Spleen (tissue), 11 donors: Measurements from ENCODE around the gene OSBPL10. TPM values are rescaled to one million over a fixed set of nuclear protein-coding genes. Genes with fewer than 3 reads are reported as not detected.

Source experiments
- DNase-seq: peaks from one replicate; pipeline ENCODE4 v3.0.0-alpha.2; 2020
- H3K27ac ChIP-seq, 8 donors: fragments of 200-600 bp; sonication (generic) in 7 of 8; 1 replicate in 4 of 8; 2 replicates in 4 of 8; pipeline versions ENCODE4 v1.5.0 to v1.8.0; 2016 to 2021; ENCODE audit warnings: inconsistent platforms in 4 of 8, mild to moderate bottlenecking in 4 of 8, moderate library complexity in 1 of 8
- H3K27me3 ChIP-seq, 7 donors: fragments of 200-600 bp; sonication (generic) in 6 of 7; replicated peaks in 1 of 7; 1 replicate in 4 of 7; 2 replicates in 3 of 7; pipeline versions ENCODE4 v1.5.0 to v1.8.0; 2016 to 2021; ENCODE audit warnings: inconsistent platforms in 3 of 7, mild to moderate bottlenecking in 1 of 7
- H3K36me3 ChIP-seq, 6 donors: fragments of 200-600 bp; sonication (generic) in 5 of 6; 1 replicate in 4 of 6; 2 replicates in 2 of 6; pipeline versions ENCODE4 v1.5.0 to v1.8.0; 2016 to 2021; ENCODE audit warnings: inconsistent platforms in 2 of 6
- H3K4me1 ChIP-seq, 6 donors: fragments of 200-600 bp; sonication (generic) in 5 of 6; 1 replicate in 3 of 6; 2 replicates in 3 of 6; pipeline versions ENCODE4 v1.5.0 to v1.8.0; 2016 to 2021; ENCODE audit warnings: inconsistent platforms in 3 of 6
- H3K4me3 ChIP-seq, 8 donors: fragments of 200-600 bp; sonication (generic) in 7 of 8; 1 replicate in 4 of 8; 2 replicates in 4 of 8; pipeline versions ENCODE4 v1.5.0 to v1.8.0; 2016 to 2021; ENCODE audit warnings: inconsistent platforms in 4 of 8, mild to moderate bottlenecking in 4 of 8, moderate library complexity in 2 of 8
- H3K9me3 ChIP-seq, 8 donors: fragments of 200-600 bp; sonication (generic) in 7 of 8; 1 replicate in 4 of 8; 2 replicates in 4 of 8; pipeline versions ENCODE4 v1.5.0 to v1.8.0; 2016 to 2021; ENCODE audit warnings: inconsistent platforms in 4 of 8
- POLR2A ChIP-seq, 3 donors: fragments of 450-650 bp; IDR thresholded peaks; one replicate each; pipeline ENCODE4 v1.5.1; 2017; ENCODE audit warnings: antibody characterized with exemption in 3 of 3, mild to moderate bottlenecking in 1 of 3
- POLR2AphosphoS5 ChIP-seq, 3 donors: sonication (generic); formaldehyde crosslinking; IDR thresholded peaks; one replicate each; pipeline ENCODE4 v1.5.1; 2017; ENCODE audit warnings: antibody characterized with exemption in 3 of 3
- WGBS, 5 donors: extraction: QIAGEN DNeasy Blood & Tissue Kit in 3 of 5; methylation state at CpG; one replicate each; pipeline versions ENCODE4 v1.1.5 to v1.1.7; 2013 to 2018; 5-methylcytosine and 5-hydroxymethylcytosine counted together
- intact Hi-C: fragments of 100-400 bp; cut with DNase I; formaldehyde crosslinking; loops from one replicate; pipeline ENCODE4 v1.15.0; 2023; ENCODE audit warnings: low total_unique reads
- polyA plus RNA-seq, 3 donors: library from polyadenylated mRNA; stranded (reverse); fragments of 200-250 nt; gene quantifications; one replicate each; pipeline ENCODE4 v1.2.1, GENCODE V29; 2013
- total RNA-seq, 7 donors: library from RNA; depleted of rRNA in 3 of 7; stranded (reverse); fragments of >200 nt in 3 of 7; fragmentation: NEBNext Ultra II Directional in 4 of 7; extraction: Animal tissue kit (Norgen Biotek cat#: 25700) in 4 of 7; gene quantifications; one replicate each; pipeline versions ENCODE4 v1.1.0 to v1.2.1, GENCODE V29; 2016 to 2021
- TF ChIP-seq, protein P1 (sequence below), 11 experiments: fragments of 200-600 bp in 7 of 11; fragments of 450-650 bp in 4 of 11; sonication (generic) in 4 of 11; IDR thresholded peaks in 8 of 11; conservative IDR thresholded peaks in 3 of 11; 1 replicate in 7 of 11; 2 replicates in 4 of 11; pipeline versions ENCODE4 v1.4.0 to v1.8.0; 2016 to 2021; ENCODE audit warnings: antibody characterized with exemption in 11 of 11, inconsistent platforms in 4 of 11, mild to moderate bottlenecking in 1 of 11
- donor health status: healthy with polysubstance abuse.
- donor health status: DM: no; HTN: no; CAD: no; lungs with moderate emphysema.
- donor health status: DM: no; HTN: no; CAD: no.
- donor health status: Bipolar disorder and iron deficiency.
- donor health status: healthy.
- donor health status: DM: no; HTN: no; CAD: no.
- donor health status: DM: yes; HTN: yes; CAD: no.

The OSBPL10 gene
- total and polyA plus RNA-seq, 10 donors = 3.8 to 95.1 (median 56.5) TPM

DNA sequence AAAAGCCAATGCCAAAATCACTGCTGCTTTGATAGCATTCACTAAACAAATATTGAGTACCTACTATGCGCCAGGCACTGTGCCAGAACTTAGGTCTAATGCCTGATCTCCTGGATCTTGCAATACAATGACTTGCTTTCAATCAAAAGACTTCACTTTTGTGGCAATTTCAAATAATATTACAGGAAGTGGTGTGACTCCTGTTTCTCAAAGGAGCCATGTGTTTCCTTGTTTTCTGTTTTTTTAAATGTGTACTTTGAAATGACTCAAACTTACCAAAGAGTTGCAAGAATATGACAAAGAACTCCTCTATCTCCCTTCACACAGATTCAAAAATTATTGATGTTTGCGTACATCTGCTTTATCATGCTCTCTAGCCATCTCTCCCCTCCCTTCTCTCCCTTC, 18.3 kb downstream of the OSBPL10 start:
- 34 to 48% (median 46%) methylated on average over 2 of the region's 2 CpGs for WGBS, 5 donors
- intact Hi-C loops = no loop called here
- TF ChIP-seq POLR2A (IDR thresholded peaks at IDR 0.05) (no peak), POLR2AphosphoS5 (IDR thresholded peaks at IDR 0.05) (no peak)
- TF ChIP-seq, protein P1, sequence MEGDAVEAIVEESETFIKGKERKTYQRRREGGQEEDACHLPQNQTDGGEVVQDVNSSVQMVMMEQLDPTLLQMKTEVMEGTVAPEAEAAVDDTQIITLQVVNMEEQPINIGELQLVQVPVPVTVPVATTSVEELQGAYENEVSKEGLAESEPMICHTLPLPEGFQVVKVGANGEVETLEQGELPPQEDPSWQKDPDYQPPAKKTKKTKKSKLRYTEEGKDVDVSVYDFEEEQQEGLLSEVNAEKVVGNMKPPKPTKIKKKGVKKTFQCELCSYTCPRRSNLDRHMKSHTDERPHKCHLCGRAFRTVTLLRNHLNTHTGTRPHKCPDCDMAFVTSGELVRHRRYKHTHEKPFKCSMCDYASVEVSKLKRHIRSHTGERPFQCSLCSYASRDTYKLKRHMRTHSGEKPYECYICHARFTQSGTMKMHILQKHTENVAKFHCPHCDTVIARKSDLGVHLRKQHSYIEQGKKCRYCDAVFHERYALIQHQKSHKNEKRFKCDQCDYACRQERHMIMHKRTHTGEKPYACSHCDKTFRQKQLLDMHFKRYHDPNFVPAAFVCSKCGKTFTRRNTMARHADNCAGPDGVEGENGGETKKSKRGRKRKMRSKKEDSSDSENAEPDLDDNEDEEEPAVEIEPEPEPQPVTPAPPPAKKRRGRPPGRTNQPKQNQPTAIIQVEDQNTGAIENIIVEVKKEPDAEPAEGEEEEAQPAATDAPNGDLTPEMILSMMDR (IDR thresholded peaks at IDR 0.05 in 8 of 11, conservative IDR thresholded peaks at IDR 0.05 in 3 of 11) = no peak
- Histone ChIP-seq H3K4me3 (no peak overlapping the region), H3K4me1 (peaks cover 32 to 74% (median 51%) of the 10 kb centered on the region in 6 donors), H3K27ac (peak overlapping the region in 3 of 8 donors; percentile 46 to 81 (median 80)), H3K27me3 (no peaks in the 10 kb centered on the region), H3K36me3 (no peaks in the 10 kb centered on the region), H3K9me3 (no peaks in the 10 kb centered on the region)
- DNase-seq = no peak

DNA sequence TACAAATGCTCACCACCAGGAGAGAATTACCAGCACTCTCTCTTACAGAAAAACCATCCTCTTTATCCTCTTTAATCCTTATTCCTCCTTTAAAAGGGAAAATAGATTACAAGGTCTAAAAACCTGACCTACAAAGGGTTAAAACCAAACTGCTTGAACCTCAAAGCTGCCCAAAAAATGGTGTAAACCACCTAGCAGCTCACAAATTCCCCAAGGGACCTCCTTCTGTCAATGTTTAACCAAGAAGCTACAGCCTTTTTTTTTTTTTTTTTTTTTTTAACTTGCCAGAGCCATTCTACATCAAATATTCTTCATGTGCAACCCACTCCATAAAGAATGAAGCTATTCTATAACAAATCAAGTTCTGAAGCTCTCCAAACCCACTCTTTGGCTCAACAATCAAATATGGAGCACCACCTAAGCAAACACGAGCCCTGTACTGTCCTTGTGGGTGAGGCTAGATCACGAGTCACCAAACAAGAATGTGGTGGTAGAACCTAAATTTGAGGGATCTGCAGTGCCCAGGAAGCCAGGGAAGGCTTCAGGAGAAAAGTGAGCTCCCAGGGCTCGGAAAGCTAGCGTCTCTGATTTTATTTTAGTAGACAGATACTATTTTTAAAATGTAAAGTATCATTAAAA, 20.1 kb downstream of the OSBPL10 start:
- 64 to 79% (median 70%) methylated on average over 4 of the region's 4 CpGs for WGBS, 5 donors
- H3K27ac ChIP-seq = peak overlapping the region in 5 of 8 donors; percentile 67 to 82 (median 80)
- peaks cover 30 to 74% (median 59%) of the 10 kb centered on the region in 6 donors for H3K4me1 ChIP-seq
- intact Hi-C loops = no loop called here
- peaks cover 0 to 7% (median 4%) of the 10 kb centered on the region in 8 donors for H3K9me3 ChIP-seq
- no peaks in the 10 kb centered on the region for H3K27me3 ChIP-seq
- peak overlapping the region in 1 of 8 donors; percentile 48 for H3K4me3 ChIP-seq
- no peak for TF ChIP-seq POLR2AphosphoS5 (IDR thresholded peaks at IDR 0.05)
- TF ChIP-seq, protein P1 (IDR thresholded peaks at IDR 0.05 in 8 of 11, conservative IDR thresholded peaks at IDR 0.05 in 3 of 11) = no peak
- TF ChIP-seq POLR2A (IDR thresholded peaks at IDR 0.05) = no peak
- DNase-seq = no peak
- no peaks in the 10 kb centered on the region for H3K36me3 ChIP-seq

DNA sequence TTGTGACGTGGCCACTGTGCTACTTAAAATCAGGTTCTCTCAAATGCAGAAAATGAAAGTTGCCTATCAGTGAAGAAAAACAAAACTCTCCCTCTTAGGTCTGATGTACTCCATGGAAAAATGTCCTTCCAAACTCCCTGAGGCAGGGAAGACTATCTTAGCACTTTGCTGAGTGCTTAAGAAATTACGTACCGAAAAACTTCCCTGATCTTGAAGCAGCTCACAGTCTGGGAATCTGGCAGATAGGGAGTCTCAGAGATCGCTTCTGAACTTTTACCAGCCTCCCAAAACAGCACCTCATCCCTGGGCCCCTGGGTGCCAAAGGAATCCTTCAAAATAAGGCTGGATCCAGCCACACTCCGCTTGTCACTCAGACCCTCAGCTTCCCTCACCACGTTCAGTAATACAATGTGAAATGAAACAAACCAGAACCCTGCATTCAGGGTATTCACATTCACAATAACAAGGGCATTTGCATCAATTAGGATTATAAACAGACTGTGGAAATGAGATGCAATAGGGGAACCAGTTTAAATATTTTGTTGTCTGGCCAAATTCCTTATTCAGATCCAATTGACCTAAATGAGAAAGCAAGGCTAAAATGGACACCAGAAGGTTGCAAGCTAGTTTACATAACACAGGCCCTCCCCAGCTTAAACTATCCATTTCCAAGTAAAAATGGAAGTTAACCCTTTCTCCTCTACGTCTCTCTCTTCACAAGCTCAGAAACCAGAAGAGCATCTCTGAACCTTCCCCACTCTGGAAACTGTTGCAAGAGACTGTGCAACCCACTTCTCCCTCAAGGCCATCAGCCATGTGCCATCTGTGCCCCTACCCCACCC, 20.9 kb downstream of the OSBPL10 start:
- WGBS, 5 donors = 48 to 67% (median 63%) methylated on average over 7 of the region's 7 CpGs
- Histone ChIP-seq H3K27me3 (no peaks in the 10 kb centered on the region), H3K9me3 (peaks cover 2 to 15% (median 11%) of the 10 kb centered on the region in 8 donors), H3K4me3 (peak overlapping the region in 2 of 8 donors; percentile 25 to 48), H3K27ac (peak overlapping the region; percentile 15 to 82 (median 71)), H3K4me1 (peaks cover 30 to 77% (median 59%) of the 10 kb centered on the region in 6 donors), H3K36me3 (peaks cover 0 to 4% (median 0%) of the 10 kb centered on the region in 6 donors)
- intact Hi-C loops = no loop called here
- TF ChIP-seq POLR2AphosphoS5 (IDR thresholded peaks at IDR 0.05) = no peak
- TF ChIP-seq, protein P1 (IDR thresholded peaks at IDR 0.05 in 8 of 11, conservative IDR thresholded peaks at IDR 0.05 in 3 of 11) = no peak
- TF ChIP-seq POLR2A (IDR thresholded peaks at IDR 0.05) = no peak
- DNase-seq = no peak

DNA sequence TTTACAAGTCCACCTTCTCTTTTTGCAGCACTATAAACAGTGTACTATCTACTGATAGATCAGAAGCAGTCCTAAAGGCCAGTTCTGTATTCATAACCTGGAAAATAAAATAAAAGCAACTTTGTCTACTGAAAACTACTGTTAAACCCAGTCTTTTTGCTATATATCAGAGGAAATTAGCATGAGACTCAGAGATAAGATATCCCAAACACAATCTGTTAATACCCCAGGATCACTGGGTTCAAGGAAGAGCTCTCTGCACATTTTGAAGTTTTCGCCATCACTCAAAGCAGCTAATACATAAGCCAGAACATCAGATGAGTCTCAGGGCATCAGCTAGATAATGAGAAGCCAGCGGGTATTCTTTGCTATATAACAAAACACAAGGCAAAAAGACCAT, 21.8 kb downstream of the OSBPL10 start:
- peak overlapping the region in 2 of 8 donors; percentile 25 to 48 for H3K4me3 ChIP-seq

More for the DNA sequence above, 21.8 kb downstream of the OSBPL10 start:
- intact Hi-C loops = no loop called here
- Histone ChIP-seq H3K27me3 (no peaks in the 10 kb centered on the region), H3K9me3 (peaks cover 2 to 20% (median 15%) of the 10 kb centered on the region in 8 donors), H3K27ac (peak overlapping the region; percentile 55 to 82 (median 71)), H3K4me1 (peaks cover 30 to 85% (median 61%) of the 10 kb centered on the region in 6 donors), H3K36me3 (peaks cover 0 to 4% (median 0%) of the 10 kb centered on the region in 6 donors)
- TF ChIP-seq POLR2AphosphoS5 (IDR thresholded peaks at IDR 0.05) (no peak), POLR2A (IDR thresholded peaks at IDR 0.05) (no peak)
- TF ChIP-seq, protein P1 (IDR thresholded peaks at IDR 0.05 in 8 of 11, conservative IDR thresholded peaks at IDR 0.05 in 3 of 11) = no peak
- 42 to 77% (median 72%) methylated on average over 2 of the region's 2 CpGs for WGBS, 5 donors
- DNase-seq = no peak
